HG02938 (cell line): ENCODE results near the gene HHATL.

ENCODE experiments used
- ATAC-seq: cut with Tn5 transposase; IDR thresholded peaks from one replicate; pipeline ENCODE4 v1.9.1; 2021; ENCODE audit warnings: mild to moderate bottlenecking, moderate library complexity; ENCODE audit not compliant: unreplicated experiment

The HHATL gene

DNA sequence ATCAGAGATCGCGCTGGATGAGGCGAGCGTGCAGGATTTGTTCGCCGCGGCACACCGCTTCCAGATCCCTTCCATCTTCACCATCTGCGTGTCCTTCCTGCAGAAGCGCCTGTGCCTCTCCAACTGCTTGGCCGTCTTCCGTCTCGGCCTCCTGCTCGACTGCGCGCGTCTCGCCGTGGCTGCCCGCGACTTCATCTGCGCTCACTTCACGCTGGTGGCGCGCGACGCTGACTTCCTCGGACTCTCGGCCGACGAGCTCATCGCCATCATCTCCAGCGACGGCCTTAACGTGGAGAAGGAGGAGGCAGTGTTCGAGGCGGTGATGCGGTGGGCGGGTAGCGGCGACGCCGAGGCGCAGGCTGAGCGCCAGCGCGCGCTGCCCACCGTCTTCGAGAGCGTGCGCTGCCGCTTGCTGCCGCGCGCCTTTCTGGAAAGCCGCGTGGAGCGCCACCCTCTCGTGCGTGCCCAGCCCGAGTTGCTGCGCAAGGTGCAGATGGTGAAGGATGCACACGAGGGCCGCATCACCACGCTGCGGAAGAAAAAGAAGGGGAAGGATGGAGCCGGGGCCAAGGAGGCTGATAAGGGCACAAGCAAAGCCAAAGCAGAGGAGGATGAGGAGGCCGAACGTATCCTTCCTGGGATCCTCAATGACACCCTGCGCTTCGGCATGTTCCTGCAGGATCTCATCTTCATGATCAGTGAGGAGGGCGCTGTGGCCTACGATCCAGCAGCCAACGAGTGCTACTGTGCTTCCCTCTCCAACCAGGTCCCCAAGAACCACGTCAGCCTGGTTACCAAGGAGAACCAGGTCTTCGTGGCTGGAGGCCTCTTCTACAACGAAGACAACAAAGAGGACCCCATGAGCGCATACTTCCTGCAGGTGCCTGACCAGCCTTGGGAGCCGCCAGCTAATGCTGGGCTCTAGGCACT, 16.4 kb downstream of the HHATL start:
- no peak for ATAC-seq

DNA sequence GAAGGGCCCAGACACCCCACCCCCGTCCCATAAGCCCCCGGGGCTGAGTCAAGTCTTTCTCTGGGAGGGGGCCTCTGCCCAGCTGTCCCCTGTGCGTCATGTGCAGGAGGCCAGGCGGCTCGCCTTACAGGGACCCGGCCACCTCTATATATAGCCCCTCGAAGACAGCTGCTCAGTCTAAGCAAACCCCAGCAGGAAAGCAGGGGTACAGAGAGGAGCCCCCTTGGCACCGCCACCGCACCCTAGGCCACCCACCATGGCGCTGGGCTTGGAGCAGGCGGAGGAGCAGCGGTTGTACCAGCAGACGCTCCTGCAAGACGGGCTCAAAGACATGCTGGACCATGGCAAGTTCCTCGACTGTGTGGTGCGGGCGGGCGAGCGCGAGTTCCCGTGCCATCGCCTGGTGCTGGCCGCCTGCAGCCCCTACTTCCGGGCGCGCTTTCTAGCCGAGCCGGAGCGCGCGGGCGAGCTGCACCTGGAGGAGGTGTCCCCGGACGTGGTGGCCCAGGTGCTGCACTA, 17.2 kb downstream of the HHATL start, which contains the start of gene KLHL40:
Gene KLHL40 (plus strand): TSS at position 175 of the 519 bp plus-strand sequence. CDS start 82 bp downstream, at position 257.
- no peak for ATAC-seq

DNA sequence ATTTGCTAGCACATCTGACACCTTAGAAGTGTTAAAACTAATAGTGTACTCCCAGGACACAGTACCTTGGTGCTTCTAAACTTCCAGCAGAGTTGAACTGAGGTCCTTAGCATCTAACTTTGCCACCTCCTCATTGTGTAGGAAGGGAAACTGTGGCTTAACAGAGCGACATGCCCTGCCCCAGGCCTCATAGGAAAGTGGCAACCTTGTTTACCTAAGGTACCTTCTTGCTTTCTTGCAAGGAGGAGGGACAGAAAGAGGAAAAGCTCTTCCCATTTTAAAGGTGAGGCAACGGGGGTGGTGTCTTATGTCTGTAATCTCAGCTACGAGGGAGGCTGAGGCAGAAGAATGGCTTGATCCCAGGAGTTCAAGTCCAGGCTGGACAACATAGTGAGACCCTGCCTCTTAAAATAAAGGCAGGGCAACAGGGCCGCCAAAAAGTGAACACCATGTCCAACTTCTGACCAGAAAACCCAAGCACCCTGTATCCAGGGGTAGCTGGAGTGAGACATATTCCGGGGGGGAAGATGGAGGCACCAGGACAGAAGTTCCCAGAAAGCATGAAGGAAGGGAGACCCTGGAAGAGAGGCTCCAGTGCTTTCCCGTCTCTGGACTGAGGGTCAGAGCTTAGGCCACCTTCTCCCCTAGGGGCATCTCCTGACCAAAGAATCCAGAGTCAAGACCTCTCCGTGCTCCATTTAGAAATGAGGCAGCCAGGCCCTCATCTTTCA, 17.8 kb downstream of the HHATL start:
- no peak for ATAC-seq

DNA sequence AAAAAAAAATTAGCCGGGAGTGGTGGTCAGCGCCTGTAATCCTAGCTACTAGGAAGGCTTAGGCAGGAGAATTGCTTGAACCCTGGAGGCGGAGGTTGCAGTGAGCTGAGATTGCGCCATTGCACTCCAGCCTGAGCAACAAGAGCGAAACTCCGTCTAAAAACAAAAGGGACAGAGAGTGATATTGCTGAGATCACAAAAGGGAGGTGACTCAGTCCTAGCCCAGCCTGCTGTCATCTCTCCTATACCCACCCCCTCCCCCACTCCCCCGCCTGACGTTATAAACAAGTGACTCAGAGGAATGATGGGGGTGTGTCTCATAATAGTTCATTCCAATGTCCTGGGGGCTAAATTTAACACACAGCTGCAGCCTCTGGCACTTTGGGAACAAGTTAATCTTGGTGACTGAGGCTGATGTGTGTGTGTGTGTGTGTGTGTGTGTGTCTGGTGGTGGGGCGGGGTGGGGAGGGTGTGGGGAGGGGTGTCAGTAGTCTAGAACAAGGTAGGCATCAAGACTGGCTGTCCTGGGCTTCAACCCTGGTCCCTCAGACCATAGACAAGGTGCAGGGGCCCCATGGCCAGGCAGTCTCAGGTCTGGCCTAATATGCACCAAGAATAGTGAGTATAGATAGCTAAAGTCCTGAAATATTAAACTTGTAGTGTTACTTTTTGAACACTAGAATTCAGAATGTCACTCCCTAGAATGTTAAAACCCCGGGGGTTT, 18.6 kb downstream of the HHATL start:
- ATAC-seq = no peak

DNA sequence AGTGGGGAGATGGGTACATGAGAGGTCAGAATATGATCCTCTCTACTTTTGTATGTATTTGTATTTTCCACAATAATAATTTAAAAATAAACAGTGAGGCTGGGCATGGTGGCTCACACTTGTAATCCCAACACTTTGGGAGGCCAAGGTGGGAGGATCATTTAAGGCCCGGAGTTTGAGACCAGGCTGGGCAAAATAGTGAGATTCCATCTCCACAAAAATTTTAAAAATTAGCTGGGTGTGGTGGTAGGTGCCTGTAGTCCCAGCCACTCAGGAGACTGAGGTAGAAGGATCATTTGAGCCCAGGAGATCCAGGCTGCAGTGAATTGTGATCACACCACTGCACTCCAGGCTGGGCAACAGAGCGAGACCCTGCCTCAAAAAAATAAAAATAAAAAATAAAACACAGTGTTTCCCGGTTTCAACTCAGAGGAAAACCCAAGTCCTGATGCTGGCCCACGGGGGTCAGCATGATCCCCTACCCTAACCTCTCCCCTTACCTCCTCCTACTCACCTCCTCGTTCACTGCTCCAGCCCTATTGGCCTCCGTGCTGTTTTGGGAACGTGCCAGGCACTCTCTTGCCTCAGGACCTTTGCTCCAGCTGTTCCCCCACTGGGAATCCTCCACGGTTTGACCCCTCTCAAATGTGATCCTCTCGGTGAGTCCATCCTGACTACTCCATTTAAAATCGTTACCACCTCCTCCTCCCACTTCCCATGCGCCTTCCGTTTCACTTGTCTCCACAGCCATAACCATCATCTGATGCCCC, 20.1 kb downstream of the HHATL start:
- ATAC-seq = no peak

DNA sequence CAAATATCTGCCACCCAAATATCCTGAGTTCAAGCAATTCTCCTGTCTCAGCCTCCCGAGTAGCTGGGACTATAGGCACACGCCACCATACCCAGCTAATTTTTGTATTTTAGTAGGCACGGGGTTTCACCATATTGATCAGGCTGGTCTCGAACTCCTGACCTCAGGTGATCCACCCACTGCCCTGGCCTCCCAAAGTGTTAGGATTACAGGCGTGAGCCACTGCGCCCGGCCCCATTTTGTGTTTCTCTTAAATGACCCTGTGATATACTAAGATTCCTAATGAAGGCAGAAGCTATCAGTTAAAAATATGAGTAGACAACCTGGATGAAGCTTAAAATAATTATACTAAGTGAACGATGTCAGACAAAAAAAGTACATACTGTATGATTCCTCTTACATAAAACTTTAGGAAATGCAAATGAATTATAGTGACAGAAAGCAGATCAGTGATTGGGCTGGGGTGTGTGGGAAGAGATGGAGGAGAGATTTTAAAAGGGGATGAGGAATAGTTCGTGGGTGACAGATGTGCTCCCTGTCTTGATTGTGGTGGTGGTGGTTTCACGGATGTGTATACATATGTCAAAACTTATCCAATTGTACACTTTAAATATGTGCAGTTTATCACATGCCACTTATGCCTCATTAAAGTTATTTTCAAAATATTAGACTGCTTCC, 21.1 kb downstream of the HHATL start:
- ATAC-seq = no peak

DNA sequence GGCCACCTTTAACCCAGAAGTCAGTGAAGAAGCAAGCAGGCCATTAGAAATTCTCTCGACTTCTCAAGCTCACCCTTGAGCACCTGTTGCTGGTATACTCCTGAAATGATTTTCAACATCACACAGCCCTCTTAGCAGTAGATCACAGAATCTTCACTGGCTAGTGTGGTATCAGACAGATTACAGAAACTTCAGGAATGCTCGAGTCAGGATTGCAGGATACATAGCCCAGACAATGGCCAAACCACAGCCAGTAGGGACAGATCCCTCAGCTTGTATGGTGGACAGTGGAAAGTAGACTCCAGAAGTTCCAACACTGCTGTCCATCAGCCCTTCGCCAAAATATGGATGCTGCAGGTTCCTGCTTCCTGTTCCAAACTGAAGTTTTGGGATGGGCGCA, 21.8 kb downstream of the HHATL start:
- ATAC-seq = no peak

DNA sequence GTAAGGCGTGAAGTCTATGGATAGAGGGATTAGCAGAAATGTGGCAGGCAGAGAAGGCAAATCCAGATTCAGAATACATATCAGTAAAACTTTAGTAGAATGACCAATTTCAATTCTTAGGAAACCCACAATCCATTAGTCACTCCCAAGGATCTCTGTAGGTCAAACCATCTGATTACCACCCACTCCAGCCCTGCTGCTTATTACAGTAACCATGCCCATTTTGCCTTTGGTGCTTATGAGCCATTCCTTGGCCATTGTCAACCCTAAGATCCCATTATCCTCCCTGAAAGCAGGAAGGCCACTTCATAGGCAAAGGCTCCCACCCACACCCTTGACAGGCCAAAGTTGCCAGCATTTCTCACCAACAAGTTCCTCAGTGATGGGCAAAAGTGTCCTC, 22.3 kb downstream of the HHATL start:
- ATAC-seq = no peak

DNA sequence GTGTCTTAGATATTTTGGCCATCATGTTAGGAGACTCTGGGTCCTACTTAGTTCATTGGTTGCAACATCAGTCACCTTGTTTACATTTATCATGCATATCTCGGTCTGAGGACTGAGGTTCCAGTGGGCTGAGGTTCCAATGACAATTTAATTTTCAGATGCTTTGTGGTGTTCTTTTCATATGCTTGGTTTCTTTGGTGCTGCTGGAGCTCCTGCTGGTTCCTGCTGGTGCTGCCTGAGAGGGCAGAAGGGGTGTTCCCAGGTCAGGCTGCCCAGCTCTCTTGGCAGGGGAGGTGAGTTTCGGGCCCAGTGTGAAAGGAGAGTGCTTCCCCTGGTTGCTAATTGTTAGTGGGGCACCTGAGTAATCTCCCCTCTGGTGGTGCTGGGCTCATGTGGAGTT, 24.2 kb downstream of the HHATL start:
- ATAC-seq = no peak

DNA sequence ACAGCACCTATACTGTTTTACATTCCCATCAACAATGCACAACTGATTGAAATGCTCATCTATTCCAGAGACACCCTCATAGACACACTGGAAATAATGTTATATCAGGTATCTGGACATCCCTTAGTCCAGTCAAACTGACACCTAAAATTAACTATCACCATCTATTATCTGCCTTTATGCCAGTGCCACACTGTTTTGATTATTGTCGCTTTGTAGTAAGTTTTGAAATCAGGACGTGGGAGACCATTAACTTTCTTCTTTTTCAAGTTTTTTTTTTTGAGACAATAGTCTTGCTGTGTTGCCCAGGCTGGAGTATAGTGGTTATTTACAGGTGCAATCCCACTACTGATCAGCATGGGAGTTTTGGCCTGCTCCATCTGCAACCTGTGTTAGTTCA, 26.7 kb downstream of the HHATL start:
- ATAC-seq = no peak

DNA sequence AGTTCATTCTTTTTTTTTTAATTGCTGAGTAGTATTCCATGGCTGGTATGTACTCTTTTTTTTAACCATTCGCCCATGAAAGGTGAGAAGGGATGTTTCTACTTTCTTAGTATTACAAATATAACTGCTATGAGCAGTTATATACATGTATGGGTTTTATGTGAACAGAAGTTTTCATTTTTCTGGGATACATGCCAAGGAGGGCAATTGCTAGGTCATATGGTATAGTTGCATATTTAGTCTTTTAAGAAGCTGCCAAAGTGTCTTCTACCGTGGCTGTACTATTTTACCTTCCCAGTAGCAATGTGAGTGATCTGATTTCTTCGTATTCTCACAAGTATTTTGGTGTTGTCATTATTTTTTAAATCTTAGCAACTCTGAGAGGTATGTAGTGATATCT, 28.5 kb downstream of the HHATL start:
- no peak for ATAC-seq

DNA sequence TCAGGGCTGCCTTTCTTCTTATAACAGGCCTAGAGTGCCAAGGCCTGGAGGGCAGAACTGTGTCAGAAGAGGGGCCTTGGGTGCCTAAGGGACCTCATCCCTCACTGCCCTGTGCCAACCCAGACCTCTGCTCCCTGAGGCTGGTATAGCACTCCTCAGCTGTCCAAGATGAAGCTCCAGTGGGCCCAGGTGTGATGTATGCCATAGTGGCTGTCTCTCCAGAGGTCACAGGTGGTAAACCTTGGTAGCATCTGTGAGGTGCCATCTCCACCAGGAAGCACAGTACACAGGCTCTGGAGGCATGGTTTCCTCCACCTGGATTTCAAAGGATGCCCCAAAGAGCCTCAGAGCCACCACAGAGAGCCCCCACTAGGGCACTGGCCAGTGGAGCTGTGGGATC, 29.5 kb downstream of the HHATL start:
- ATAC-seq = no peak

DNA sequence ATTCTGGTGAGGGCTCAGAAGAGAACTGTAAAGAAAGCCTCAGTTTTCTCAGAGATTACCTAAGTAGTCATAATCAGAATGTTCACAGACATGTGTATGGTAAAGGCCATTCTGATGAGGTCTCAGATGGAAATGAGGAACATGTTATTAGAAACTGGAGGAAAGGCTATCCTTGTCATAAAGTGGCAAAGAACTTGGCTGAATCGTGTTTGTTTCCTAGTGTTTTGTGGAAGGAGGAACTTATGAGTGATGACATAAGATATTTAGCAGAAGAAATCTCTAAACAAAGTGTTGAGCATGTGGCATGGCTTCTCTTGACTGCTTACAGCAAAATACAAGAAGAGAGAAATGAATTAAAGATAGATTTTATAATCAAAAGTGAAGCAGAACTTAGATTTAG, 30.1 kb downstream of the HHATL start:
- ATAC-seq = no peak

DNA sequence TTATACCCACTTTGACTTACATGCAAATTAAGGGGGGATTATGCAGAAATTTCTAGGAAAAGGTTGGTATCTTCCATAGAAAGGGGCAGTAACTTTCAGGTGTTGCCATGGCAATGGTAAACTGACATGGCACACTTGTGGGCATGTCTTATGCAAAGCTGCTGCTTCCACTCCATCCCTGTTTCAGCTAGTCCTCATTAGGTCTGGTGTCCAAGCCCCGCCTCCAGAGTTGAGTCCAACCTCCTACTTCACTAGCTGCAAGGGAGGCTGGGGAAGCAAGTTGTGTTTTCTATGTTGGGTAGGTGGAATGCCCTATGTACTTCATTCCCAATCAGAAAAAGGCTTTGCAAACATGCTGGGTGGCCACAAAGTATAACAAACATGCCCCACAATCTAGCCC, 31.9 kb downstream of the HHATL start:
- ATAC-seq = no peak

DNA sequence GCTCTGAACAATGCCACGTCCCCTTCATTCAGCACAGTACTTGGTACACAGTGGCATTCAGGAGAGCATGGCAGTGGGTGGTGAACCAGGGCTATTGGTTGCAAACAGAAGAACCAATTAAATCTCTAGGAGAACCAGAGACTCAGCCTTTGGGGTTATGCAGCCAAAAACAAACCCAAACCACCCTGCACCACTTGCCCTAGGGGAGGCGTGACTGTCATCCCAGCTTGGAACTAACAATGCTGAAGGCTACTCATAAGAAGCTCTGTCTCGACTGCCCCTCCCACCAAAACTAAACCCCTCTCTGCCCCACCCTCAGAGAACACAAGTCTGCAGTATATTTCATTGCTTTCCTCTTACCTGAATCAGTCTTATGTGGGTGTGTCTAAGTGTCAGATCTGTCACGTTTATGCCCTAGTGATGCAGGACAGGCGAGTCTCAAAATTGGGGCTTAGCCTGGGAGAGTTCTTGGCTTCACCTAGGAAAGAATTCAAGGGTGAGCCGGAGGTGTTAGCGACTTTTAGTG, 32.5 kb downstream of the HHATL start:
- ATAC-seq = no peak

DNA sequence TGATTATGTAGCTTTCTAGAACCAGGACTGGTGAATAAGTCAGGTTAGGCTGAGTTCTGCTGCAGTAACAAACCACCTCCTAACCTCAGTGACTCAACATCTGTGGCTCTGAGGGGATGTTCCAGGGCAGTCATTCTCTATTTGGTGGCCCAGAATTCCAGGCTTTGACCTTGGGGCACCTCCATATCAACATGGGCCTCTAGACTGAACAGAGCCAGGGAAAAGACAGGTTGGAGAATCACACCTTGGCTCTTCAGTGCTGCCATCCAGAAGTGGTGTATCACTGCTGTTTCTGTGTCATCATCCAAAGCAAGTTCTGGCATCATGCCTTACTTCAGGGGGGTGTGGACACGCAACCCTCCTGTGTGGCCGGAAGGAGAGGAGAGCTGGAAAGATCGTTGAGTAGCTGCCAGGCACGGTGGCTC, 33.8 kb downstream of the HHATL start:
- ATAC-seq = no peak

DNA sequence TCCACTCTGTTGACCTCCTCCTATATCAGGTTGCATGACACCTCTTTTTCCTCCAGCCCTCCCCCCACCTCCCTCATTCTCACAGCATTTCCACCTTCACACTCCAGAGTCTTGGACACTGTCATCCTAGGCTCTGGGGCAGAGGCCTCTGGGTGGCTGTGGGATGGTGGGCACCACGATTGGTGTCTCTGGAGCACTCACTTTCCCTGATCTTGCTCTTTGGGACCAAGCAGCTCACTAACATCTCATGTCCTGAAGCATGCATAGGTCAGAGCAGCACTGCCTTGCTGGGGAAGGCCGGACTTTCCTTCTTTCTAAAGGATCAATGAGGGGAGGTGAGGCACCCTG, 34.2 kb downstream of the HHATL start:
- no peak for ATAC-seq

DNA sequence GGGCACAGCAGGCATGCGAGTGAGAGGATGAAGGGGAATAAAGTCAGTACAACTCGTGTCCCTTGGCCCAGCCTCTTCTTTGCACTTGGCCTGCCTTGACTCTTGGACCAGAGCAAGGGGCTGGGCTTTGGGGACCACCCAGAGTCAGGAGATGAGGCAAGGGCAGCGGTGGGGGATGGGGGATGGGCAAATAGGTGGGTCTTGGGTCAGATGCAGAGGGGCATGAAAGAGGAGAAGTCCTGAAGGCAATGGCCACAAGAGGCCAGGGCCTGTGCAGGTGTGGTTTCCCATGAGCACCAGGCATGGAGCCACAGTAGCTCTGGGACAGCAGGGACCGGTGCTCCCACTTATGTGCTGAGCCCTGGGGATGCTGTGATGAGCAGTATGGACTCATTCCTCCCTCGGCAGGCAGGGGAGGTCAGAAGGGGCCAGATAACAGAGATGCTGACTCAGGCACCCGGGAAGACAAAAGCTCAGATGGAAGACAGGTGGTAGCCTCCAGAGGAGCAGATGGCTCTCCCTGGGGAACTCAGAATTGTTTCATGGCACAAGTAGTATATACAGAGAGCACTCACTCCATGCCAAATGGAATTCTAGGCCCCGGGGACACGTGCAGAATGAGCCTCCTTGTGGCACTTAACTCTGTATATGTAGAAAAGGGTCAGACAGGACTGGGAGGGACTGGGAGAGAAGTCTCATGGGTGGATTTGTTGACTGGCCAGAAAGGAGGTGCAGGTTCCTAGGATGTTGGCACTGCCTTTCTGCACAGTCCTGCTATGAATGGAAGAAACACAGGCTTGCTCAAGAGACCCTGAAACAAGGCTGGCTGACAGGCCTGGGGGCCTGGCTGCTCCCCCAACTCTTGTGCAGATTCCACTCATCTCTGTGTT, 34.8 kb downstream of the HHATL start:
- ATAC-seq = no peak

DNA sequence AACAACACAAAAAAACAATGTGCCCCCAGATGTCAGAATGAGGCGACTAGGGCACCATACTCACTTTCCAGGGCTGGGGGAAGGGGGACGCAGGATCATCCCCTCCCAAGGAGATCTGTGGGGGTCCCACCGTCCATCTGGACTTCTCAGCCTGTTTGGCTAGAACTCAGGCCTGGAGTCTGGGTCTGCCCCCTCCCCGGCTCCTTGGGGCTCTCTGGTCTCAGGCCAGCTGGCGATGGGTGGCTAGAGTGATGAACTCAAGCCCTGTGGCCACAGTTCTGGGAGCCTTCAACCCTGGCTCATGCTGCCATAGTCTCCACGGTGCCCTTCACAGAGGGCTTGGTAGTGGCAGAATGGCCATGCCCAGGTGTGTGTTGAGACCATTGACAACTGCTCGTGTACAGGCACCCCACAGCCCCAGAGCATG, 35.5 kb downstream of the HHATL start:
- no peak for ATAC-seq
